Endometrium (tissue), 2 donors: ENCODE measurements around the gene ZNF582.
A peak's percentile ranks its signal among the peaks of the same experiment; 100 is the strongest.

Experiments
- FAIRE-seq: peaks from 2 replicates; lab custom pipeline; 2012; peaks lifted over from hg19 to GRCh38; lab: Jason Lieb, UNC
- donor health status: control.
- donor health status: control.

The ZNF582 gene

GRCh38 chr19:56393119-56394012, at the start of gene ZNF582:
Gene ZNF582 (minus strand): TSS chr19:56393534. CDS start chr19:56391752, 1,782 bp downstream.
- peak; percentile 72 for FAIRE-seq

GRCh38 chr19:56441206-56441792, 48.0 kb upstream of the ZNF582 start:
- no peak for FAIRE-seq

GRCh38 chr19:56423985-56424353, 30.6 kb upstream of the ZNF582 start:
- FAIRE-seq = no peak

- no peak for FAIRE-seq
Observed at GRCh38 chr19:56423276-56423984, 30.1 kb upstream of the ZNF582 start.

- FAIRE-seq = no peak
Observed at GRCh38 chr19:56405062-56405461, 11.7 kb upstream of the ZNF582 start.

- no peak for FAIRE-seq
Observed at GRCh38 chr19:56404705-56405056, 11.3 kb upstream of the ZNF582 start.

GRCh38 chr19:56403764-56404704, 10.7 kb upstream of the ZNF582 start, which contains the start of gene ZNF583:
Gene ZNF583 (plus strand): TSS chr19:56404332. CDS start chr19:56407115, 2,783 bp downstream.
- FAIRE-seq = peak; percentile 31

GRCh38 chr19:56403261-56403660, 9.9 kb upstream of the ZNF582 start:
- no peak for FAIRE-seq

GRCh38 chr19:56400485-56400884, 7.2 kb upstream of the ZNF582 start:
- FAIRE-seq = no peak

- no peak for FAIRE-seq
Observed at GRCh38 chr19:56398809-56399208, 5.5 kb upstream of the ZNF582 start.

- FAIRE-seq = no peak
Observed at GRCh38 chr19:56383826-56384605, 9.3 kb downstream of the ZNF582 start.

GRCh38 chr19:56377105-56377924, 16.0 kb downstream of the ZNF582 start:
- FAIRE-seq = no peak

- no peak for FAIRE-seq
Observed at GRCh38 chr19:56372281-56372680, 21.1 kb downstream of the ZNF582 start.

GRCh38 chr19:56369886-56370676, 23.3 kb downstream of the ZNF582 start:
- no peak for FAIRE-seq

- no peak for FAIRE-seq
Observed at GRCh38 chr19:56367829-56368711, 25.3 kb downstream of the ZNF582 start.

- FAIRE-seq = no peak
Observed at GRCh38 chr19:56360841-56361240, 32.5 kb downstream of the ZNF582 start.

- FAIRE-seq = no peak
Observed at GRCh38 chr19:56356944-56357343, 36.4 kb downstream of the ZNF582 start.

GRCh38 chr19:56355517-56355916, 37.8 kb downstream of the ZNF582 start:
- no peak for FAIRE-seq
